K562 (cell line): Measurements from ENCODE around the gene ASCC3.

Experiments
- ATF7 ChIP-seq: fragments of 450-650 bp; IDR thresholded peaks from 2 replicates; pipeline ENCODE4 v1.7.1; 2014; ENCODE audit warnings: mild to moderate bottlenecking, moderate library complexity
- CREB1 ChIP-seq, 2 experiments: sonication (generic) in 1 of 2; formaldehyde crosslinking in 1 of 2; IDR thresholded peaks; 2 replicates each; pipeline versions ENCODE4 v1.6.1 to v1.8.0; 2012 to 2022; ENCODE audit warnings: inconsistent platforms in 1 of 2, mild to moderate bottlenecking in 1 of 2, missing genetic modification reagents in 1 of 2, moderate library complexity in 1 of 2
- FOS ChIP-seq: IDR thresholded peaks from 3 replicates; pipeline ENCODE4 v1.6.1; 2011; ENCODE audit not compliant: insufficient read length; ENCODE audit errors: extremely low read depth
- POLR2A ChIP-seq: fragments of 450-650 bp; conservative IDR thresholded peaks from 2 replicates; pipeline ENCODE4 v1.6.1; 2016
- TF ChIP-seq, protein P1 (sequence below), 3 experiments: IDR thresholded peaks in 2 of 3; conservative IDR thresholded peaks in 1 of 3; 2 replicates each; pipeline ENCODE4 v1.5.1; 2011 to 2012; ENCODE audit warnings: low read length in 3 of 3, mild to moderate bottlenecking in 3 of 3, control low read depth in 2 of 3, improper control_type of control experiment in 1 of 3, inconsistent platforms in 1 of 3, low read depth in 1 of 3, mixed read lengths in 1 of 3, moderate library complexity in 1 of 3; ENCODE audit not compliant: insufficient read depth in 2 of 3

DNA sequence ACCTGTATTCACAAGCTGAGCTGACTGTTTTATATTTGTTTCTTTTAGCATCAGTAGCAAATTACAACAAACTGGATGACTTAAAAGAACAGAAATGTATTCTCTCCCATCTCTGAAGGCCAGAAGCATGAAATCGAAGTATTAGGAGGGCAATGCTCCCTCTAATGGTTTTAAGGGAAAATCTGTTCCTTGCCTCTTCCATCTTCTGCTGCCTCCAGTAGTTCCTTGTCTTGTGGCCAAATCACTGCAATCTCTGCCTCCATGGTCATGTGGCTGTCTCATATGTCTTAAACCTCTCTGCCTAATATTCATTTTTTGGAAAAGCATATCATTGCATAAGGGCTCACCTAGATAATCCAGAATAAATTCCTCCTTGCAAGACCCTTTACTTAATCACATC is 25.2 kb upstream of the ASCC3 start:
- TF ChIP-seq POLR2A = no peak
- TF ChIP-seq ATF7 = no peak
- TF ChIP-seq, protein P1, sequence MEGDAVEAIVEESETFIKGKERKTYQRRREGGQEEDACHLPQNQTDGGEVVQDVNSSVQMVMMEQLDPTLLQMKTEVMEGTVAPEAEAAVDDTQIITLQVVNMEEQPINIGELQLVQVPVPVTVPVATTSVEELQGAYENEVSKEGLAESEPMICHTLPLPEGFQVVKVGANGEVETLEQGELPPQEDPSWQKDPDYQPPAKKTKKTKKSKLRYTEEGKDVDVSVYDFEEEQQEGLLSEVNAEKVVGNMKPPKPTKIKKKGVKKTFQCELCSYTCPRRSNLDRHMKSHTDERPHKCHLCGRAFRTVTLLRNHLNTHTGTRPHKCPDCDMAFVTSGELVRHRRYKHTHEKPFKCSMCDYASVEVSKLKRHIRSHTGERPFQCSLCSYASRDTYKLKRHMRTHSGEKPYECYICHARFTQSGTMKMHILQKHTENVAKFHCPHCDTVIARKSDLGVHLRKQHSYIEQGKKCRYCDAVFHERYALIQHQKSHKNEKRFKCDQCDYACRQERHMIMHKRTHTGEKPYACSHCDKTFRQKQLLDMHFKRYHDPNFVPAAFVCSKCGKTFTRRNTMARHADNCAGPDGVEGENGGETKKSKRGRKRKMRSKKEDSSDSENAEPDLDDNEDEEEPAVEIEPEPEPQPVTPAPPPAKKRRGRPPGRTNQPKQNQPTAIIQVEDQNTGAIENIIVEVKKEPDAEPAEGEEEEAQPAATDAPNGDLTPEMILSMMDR (IDR thresholded peaks at IDR 0.05 in 2 of 3, conservative IDR thresholded peaks at IDR 0.05 in 1 of 3; ENCODE audit: insufficient read depth in 2 of 3, low read depth in 1 of 3, low read length in 3 of 3) = no peak
- no peak for TF ChIP-seq FOS
- TF ChIP-seq CREB1 (IDR thresholded peaks at IDR 0.05) = no peak
- TF ChIP-seq CREB1 (CRISPR knock-in tag; IDR thresholded peaks at IDR 0.05) = no peak
